ENCODE measurements around the gene ATP6V1G3. TPM values are rescaled to one million over a fixed set of nuclear protein-coding genes. Genes with fewer than 3 reads are reported as not detected.
A peak's percentile ranks its signal among the peaks of the same experiment; 100 is the strongest.

Gene ATP6V1G3
- total RNA-seq, 3 donors from 2014 or later (not counting 1 experiment from before 2014, with no cell fraction given) = not detected

DNA sequence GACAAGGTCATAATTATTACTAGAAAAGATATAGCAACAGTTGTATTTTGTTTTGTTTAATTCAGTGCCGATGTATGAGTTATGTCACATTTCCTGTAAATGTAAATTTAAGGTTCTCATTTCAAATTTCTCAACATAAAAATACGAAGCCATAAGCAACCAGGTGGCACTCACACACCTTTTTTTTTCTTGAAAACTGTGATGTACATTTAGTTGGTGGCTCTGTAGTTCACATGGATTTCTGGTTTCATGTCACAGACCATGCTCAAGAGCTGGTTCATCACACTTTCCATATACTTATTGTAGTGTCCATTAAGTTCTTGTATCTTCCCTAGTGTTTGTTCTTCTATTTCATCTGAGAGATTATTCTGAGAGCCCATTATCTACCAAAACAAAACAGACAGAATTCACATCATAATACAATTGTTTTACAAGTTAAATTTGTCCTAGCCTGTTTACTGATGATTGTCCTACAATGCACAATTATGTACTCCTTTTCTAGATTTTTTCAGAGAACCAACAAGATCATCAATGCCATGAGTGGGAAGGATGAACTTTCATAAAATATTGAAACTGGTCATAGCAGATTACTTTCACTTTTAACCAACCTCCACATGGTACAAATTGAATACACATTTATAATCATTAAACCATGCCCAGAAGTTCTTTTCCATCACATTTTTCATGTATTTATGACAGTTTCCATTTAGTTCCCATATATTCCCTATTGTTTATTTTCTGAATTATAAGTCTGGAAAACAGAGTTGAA lies 17.1 kb downstream of the ATP6V1G3 start:
- Mint-ChIP-seq H3K27ac (peak overlapping the region; percentile 88 to 89), H3K36me3 (no peaks in the 10 kb centered on the region), H3K4me1 (peaks cover 58% of the 10 kb centered on the region in 2 donors), H3K27me3 (ENCODE audit: low read depth in 2 of 2) (no peaks in the 10 kb centered on the region), H3K4me3 (peak overlapping the region; percentile 85), H3K9me3 (no peaks in the 10 kb centered on the region)
- Histone ChIP-seq H3K4me1 (ENCODE audit: control insufficient read depth, insufficient read depth, low read length) (peaks cover 23% of the 10 kb centered on the region), H3K27me3 (ENCODE audit: control insufficient read depth, insufficient read depth, low read length) (no peaks in the 10 kb centered on the region), H3K36me3 (ENCODE audit: control insufficient read depth, insufficient read depth, low read length) (no peaks in the 10 kb centered on the region), H3K4me3 (ENCODE audit: low read length) (peak overlapping the region; percentile 4), H3K27ac (ENCODE audit: low read length) (peak overlapping the region; percentile 74), H3K9me3 (ENCODE audit: control insufficient read depth, insufficient read depth, low read length) (no peaks in the 10 kb centered on the region)
- no CpG with 5 or more reads among the region's 2 CpGs for WGBS (ENCODE audit: insufficient coverage)
- DNase-seq (peak in 1 of 2 donors; percentile 75), ATAC-seq (peak; percentile 36 to 57 (median 45))
- intact Hi-C loops (cut with micrococcal nuclease) = loop anchor here (1.0 to 5.0 kb wide), 4 partner anchors 34 to 649 kb away; partner anchors contain the start of gene PTPRC
- TF ChIP-seq, protein P1, sequence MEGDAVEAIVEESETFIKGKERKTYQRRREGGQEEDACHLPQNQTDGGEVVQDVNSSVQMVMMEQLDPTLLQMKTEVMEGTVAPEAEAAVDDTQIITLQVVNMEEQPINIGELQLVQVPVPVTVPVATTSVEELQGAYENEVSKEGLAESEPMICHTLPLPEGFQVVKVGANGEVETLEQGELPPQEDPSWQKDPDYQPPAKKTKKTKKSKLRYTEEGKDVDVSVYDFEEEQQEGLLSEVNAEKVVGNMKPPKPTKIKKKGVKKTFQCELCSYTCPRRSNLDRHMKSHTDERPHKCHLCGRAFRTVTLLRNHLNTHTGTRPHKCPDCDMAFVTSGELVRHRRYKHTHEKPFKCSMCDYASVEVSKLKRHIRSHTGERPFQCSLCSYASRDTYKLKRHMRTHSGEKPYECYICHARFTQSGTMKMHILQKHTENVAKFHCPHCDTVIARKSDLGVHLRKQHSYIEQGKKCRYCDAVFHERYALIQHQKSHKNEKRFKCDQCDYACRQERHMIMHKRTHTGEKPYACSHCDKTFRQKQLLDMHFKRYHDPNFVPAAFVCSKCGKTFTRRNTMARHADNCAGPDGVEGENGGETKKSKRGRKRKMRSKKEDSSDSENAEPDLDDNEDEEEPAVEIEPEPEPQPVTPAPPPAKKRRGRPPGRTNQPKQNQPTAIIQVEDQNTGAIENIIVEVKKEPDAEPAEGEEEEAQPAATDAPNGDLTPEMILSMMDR (IDR thresholded peaks at IDR 0.05) = no peak

DNA sequence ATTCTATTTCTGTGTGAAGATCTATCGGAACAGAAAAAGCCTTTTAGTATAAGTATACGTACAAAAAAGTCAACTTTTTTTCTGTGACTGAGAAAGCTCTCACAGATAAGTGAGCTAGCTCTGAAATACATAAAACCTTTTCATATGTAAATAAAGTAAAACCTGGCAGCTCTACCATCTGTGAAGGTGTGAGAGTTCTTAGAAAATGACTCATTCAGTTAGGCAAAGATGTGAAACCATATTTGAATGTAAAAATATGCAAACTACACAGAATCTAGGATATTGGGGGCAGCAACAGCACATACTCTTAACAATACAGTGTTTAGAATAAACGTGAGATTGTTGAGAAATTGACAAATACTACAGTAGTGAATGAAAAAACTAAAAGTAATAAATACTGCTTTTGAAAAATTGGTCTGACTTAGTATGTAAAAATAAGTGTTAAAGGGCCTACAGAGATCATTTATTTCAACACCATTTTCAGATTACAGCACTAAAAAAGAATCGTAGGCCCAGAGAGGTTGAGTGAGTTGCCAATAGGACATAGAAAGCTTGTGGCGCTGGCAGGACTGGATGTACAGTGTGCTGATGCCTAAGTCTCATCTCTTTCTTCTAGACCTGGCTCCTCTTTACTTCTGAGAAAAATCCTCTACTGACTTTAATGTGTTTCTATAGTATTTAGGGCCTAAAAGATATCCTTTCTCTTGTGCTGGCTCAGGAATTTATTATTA lies 19.8 kb downstream of the ATP6V1G3 start:
- H3K36me3 ChIP-seq (ENCODE audit: control insufficient read depth, insufficient read depth, low read length) = no peaks in the 10 kb centered on the region
- peak overlapping the region; percentile 24 for H3K4me3 ChIP-seq (ENCODE audit: low read length)
- Mint-ChIP-seq H3K9me3 (no peaks in the 10 kb centered on the region), H3K4me3 (peak overlapping the region; percentile 82), H3K27ac (peak overlapping the region; percentile 88 to 89), H3K27me3 (ENCODE audit: low read depth in 2 of 2) (no peaks in the 10 kb centered on the region), H3K4me1 (peaks cover 75 to 80% of the 10 kb centered on the region in 2 donors), H3K36me3 (no peaks in the 10 kb centered on the region)
- peaks cover 27% of the 10 kb centered on the region for H3K4me1 ChIP-seq (ENCODE audit: control insufficient read depth, insufficient read depth, low read length)
- WGBS (ENCODE audit: insufficient coverage) = no CpG with 5 or more reads among the region's 5 CpGs
- intact Hi-C loops (cut with micrococcal nuclease) = loop anchor here (1.0 to 5.0 kb wide), 5 partner anchors 101 to 652 kb away; partner anchors contain the start of gene PTPRC
- TF ChIP-seq, protein P1 (IDR thresholded peaks at IDR 0.05) = no peak
- DNase-seq (peak in 1 of 2 donors; percentile 60), ATAC-seq (peak; percentile 77 to 84 (median 83))
- peak overlapping the region; percentile 93 for H3K27ac ChIP-seq (ENCODE audit: low read length)
- H3K27me3 ChIP-seq (ENCODE audit: control insufficient read depth, insufficient read depth, low read length) = no peaks in the 10 kb centered on the region
- no peaks in the 10 kb centered on the region for H3K9me3 ChIP-seq (ENCODE audit: control insufficient read depth, insufficient read depth, low read length)

DNA sequence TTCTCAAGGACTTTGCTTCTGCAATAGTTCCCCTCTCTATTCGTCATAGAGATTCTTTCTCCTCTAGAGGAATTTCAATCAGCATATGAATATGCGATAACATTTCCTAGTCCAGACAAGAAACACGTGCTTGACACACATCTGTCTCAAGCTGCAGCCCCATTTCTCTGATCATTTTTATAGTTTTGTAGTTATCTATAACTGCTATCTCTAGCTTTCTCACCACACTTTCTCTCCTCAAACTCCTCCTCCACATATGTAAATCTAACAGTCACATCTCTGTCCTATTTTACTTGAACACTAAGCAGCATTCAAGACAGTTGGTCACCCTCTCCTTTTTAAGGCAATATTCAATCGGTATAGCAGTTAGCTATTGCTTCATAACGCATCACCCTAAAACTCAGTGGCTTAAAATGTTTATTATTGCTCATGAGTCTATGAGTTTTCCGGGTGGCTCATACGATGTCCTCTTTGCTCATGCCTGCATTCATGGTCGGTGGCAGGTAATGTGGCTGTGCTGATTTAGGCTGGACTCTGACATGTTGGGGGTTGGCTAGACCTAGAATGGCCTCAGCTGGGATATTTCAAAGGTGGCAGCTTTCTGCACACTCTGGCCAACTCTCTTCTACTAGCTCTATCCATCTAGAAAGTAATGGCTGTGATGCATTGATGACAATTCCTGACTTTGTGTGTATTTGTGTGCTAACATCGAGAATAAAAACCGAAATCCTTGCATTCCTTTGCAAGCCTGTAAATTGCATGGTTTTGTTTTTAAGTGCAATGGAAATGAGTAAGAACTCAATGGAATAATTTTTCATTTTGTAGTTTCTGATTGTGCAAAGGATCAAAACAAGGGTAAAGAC lies 20.6 kb downstream of the ATP6V1G3 start:
- H3K9me3 ChIP-seq (ENCODE audit: control insufficient read depth, insufficient read depth, low read length) = no peaks in the 10 kb centered on the region
- peak in 1 of 2 donors; percentile 59 for DNase-seq
- H3K27me3 ChIP-seq (ENCODE audit: control insufficient read depth, insufficient read depth, low read length) = no peaks in the 10 kb centered on the region
- H3K4me1 ChIP-seq (ENCODE audit: control insufficient read depth, insufficient read depth, low read length) = peaks cover 27% of the 10 kb centered on the region
- intact Hi-C loops (cut with micrococcal nuclease) = loop anchor here (1.0 to 5.0 kb wide), 6 partner anchors 101 to 652 kb away; partner anchors contain the start of gene PTPRC
- 54% methylated on average over 10 of the region's 10 CpGs for WGBS (ENCODE audit: insufficient coverage)
- H3K9me3 Mint-ChIP-seq = no peaks in the 10 kb centered on the region
- H3K4me3 ChIP-seq (ENCODE audit: low read length) = peak overlapping the region; percentile 24
- TF ChIP-seq, protein P1 (IDR thresholded peaks at IDR 0.05) = no peak
- H3K27me3 Mint-ChIP-seq (ENCODE audit: low read depth in 2 of 2) = no peaks in the 10 kb centered on the region
- peak overlapping the region; percentile 93 for H3K27ac ChIP-seq (ENCODE audit: low read length)
- ATAC-seq = peak; percentile 28 to 49 (median 28)
- peaks cover under 1% of the 10 kb centered on the region for H3K36me3 Mint-ChIP-seq
- peaks cover 83 to 88% of the 10 kb centered on the region in 2 donors for H3K4me1 Mint-ChIP-seq
- peak overlapping the region; percentile 88 to 89 for H3K27ac Mint-ChIP-seq
- H3K36me3 ChIP-seq (ENCODE audit: control insufficient read depth, insufficient read depth, low read length) = no peaks in the 10 kb centered on the region
- H3K4me3 Mint-ChIP-seq = peak overlapping the region; percentile 82

All from natural killer cell (primary cell).